Testis (tissue), 2 donors: ENCODE results near the gene UCMA.
A peak's percentile ranks its signal among the peaks of the same experiment; 100 is the strongest.

Experiments
- POLR2A ChIP-seq: fragments of 450-650 bp; IDR thresholded peaks from one replicate; pipeline ENCODE4 v1.6.1; 2017; ENCODE audit warnings: antibody characterized with exemption, mild to moderate bottlenecking, moderate library complexity
- TF ChIP-seq, protein P1 (sequence below), 3 experiments: fragments of 450-650 bp in 2 of 3; fragments of 200-600 bp in 1 of 3; sonication (generic) in 1 of 3; IDR thresholded peaks; one replicate each; pipeline ENCODE4 v1.5.1; 2016 to 2019; ENCODE audit warnings: antibody characterized with exemption in 3 of 3, mild to moderate bottlenecking in 2 of 3, moderate library complexity in 1 of 3

DNA sequence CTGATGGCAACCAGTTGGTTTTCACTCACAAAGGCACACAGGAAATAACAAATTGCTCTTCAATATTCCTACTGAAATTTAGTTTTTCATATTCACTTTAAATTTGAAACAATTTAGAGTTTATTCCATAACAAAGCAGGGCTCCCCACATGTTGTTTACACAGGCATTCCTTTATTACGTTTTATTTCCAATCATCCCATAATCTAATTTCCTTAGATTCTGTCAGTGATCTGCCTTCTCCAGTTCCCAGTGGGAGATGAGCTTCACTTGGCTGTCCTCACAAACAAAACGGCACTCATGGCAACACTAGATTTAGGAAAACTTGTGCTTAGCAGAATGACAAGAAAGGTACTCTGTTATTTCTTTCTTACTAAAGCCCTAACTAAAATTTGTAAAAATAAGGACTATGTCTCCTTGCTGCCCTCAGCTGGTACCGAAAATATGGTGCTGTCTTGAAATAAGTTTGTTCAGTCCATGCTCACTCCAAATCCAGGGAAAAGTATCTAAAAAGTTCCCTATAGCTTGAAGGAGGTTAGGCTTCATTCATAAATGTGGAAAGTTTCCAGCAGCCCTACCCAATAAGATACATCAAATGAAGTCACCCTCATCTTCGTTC lies 42.7 kb upstream of the UCMA start:
- TF ChIP-seq, protein P1, sequence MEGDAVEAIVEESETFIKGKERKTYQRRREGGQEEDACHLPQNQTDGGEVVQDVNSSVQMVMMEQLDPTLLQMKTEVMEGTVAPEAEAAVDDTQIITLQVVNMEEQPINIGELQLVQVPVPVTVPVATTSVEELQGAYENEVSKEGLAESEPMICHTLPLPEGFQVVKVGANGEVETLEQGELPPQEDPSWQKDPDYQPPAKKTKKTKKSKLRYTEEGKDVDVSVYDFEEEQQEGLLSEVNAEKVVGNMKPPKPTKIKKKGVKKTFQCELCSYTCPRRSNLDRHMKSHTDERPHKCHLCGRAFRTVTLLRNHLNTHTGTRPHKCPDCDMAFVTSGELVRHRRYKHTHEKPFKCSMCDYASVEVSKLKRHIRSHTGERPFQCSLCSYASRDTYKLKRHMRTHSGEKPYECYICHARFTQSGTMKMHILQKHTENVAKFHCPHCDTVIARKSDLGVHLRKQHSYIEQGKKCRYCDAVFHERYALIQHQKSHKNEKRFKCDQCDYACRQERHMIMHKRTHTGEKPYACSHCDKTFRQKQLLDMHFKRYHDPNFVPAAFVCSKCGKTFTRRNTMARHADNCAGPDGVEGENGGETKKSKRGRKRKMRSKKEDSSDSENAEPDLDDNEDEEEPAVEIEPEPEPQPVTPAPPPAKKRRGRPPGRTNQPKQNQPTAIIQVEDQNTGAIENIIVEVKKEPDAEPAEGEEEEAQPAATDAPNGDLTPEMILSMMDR (IDR thresholded peaks at IDR 0.05), result peak in 2 of 3 experiments; percentile 9 to 10
- TF ChIP-seq POLR2A, result no peak
